GM12892 (cell line): ENCODE measurements around the gene LRRC1.
A peak's percentile ranks its signal among the peaks of the same experiment; 100 is the strongest.
"Not testable (repeated sequence)": the region's sequence is repeated elsewhere in the genome, so short reads cannot be mapped to it uniquely, and the experiment has no call there.

ENCODE experiments used
- DNase-seq: peaks from one replicate; pipeline ENCODE4 v3.0.0; 2011; ENCODE audit not compliant: insufficient read length
- FAIRE-seq: peaks from 2 replicates; lab custom pipeline; 2011; peaks lifted over from hg19 to GRCh38; lab: Jason Lieb, UNC
- POLR2A ChIP-seq: IDR thresholded peaks from 2 replicates; pipeline ENCODE4 v1.6.1; 2011; ENCODE audit warnings: low read depth, low read length, control low read depth
- POLR2AphosphoS5 ChIP-seq: IDR thresholded peaks from 2 replicates; pipeline ENCODE4 v1.6.1; 2011; ENCODE audit warnings: low read depth, low read length, control low read depth
- TAF1 ChIP-seq: IDR thresholded peaks from 2 replicates; pipeline ENCODE4 v1.6.1; 2011; ENCODE audit warnings: low read depth, mild to moderate bottlenecking, control low read depth, low read length, borderline replicate concordance

The LRRC1 gene

DNA sequence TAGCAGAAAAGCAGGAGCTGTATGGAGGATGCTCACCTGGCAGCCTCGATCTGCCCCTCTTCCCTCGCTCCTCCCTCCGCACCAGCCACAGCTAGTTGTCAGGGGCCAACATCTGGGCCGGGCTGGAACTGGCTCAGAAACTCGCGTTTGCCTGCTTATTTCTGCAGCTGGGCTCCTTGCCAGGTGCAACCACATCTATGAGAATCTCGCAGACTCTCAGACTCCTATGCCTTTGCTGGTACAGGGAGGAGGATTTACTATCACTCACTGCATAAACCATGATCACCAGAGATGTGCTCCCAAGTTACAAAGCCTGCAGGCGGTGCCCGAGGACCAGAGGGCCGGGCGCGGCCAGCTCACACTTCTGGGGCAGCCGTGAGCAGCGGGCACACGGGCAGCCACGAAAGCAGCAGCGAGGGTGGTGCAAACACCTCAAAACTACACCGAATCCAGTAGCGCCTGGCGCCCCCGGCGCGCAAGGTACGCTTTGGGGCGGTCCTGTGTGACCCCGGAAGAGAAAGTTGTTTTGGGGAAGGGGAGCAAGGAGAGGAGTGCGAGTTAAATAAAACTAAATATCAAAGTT, 577 bp upstream of the LRRC1 start:
- peak; percentile 86 for FAIRE-seq
- TF ChIP-seq POLR2A (no peak), TAF1 (no peak), POLR2AphosphoS5 (no peak)
- DNase-seq, result no peak

DNA sequence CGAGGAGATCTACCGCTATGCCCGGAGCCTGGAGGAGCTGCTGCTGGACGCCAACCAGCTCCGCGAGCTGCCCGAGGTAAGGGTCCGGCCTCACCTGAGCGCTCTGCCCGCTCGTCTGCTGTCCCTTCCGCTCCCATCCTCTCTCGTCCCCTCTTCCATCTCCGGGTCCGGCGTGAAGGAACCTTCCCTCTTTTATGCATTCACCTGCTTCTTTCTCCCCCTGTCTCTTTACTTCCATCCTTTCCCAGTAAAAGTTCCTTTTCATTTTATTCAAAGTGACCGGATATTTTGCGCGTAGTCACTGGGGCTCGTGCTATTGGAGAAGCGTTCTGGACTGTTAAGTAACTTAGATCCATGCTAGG, 516 bp downstream of the LRRC1 start:
- FAIRE-seq (no peak), DNase-seq (no peak)
- no peak for TF ChIP-seq POLR2AphosphoS5
- TF ChIP-seq TAF1, result no peak

DNA sequence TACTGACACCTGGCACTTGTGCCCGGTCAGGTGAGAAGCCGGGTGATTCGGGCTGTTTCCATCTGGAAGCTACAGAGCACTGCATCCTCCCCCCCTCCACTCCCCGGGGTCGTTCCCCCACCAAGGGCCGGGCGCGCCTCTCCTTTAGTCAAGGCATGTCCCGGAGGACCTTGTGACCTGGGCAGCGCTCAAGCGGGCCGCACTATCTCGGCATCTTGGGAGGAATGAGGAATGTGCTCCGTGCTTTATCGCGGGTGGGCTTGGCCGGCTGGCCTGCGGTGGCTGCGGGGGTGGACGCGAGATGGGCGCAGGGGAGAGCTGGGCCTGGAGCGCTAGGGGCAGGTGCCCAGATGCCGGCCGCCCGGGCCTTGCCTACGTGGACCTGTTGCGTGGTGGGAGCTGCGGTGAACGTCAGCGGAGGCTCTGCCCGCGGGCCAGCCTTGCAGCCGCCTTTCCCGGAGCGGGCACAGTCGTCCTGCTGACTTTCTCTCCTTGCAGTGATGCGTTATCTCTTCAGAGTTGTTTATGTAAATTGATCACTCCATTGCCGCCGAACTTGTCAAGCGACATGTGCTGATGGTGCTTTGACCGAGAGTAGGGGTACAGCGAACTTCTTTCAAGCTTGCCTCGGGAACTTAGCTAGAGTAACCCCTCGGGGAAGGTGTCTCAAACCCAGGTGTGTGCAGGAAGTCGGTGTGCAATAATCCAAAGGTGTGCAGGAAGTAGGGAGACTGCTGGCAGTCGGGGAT, 1.1 kb downstream of the LRRC1 start:
- FAIRE-seq (no peak), DNase-seq (no peak)
- TF ChIP-seq POLR2AphosphoS5 (no peak), POLR2A (no peak), TAF1 (no peak)

DNA sequence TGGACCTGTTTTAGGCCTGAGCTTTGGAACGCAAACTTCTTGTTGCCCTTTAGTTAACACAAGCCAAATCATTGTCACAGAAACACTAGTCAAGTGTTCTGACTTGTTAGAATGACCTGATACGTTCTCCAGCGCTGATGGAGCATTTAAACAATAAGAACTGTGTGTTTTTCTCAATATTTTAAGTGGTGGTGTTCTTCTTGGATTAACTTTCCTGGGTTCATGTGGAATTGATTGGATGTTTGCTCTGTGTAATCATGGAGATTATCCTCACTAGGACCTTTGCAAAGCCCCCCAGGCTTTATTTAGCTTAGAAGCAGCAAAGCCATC, 1.6 kb downstream of the LRRC1 start:
- TF ChIP-seq POLR2AphosphoS5, result no peak
- TF ChIP-seq POLR2A, result no peak
- no peak for TF ChIP-seq TAF1
- DNase-seq (no peak), FAIRE-seq (no peak)

DNA sequence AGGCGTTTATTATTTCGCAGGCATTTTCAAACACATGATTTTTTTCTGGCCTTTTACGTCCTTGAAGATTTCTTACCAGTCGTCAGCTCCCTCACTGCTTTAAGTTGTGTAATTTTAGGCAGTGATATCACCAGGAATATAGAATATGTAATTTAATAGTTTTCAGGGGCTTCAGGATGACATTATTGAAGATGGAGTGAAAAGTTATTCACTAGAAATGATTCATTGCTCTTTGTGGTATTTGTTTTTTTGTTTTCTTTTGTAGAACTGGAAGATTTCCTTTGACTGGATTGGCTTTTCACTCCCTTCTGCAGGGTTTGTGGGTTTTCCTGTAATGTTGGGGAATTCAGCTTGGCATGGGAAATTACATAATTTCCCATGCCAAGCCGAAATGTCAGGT, 2.0 kb downstream of the LRRC1 start:
- TF ChIP-seq TAF1 (no peak), POLR2AphosphoS5 (no peak), POLR2A (no peak)
- DNase-seq (no peak), FAIRE-seq (no peak)

DNA sequence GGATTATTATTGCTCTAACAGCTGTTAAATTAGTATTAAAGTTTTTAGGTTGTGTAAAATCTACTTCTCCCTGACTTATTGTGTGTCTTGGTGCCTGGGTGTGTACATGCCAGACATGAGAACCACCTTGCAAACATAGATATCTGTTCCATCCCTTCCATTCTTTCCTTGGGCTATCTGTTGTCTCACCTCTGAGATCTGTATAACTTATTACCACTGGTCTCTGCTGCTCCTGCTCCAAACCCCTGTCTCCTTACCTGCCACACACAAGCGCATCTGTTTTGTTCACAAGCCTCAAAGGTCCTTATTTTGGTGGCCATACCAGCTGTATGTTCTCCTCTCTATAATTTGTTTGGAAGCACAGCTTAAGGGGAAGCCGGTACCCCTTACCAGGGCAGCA, 2.5 kb downstream of the LRRC1 start:
- no peak for TF ChIP-seq POLR2A
- no peak for TF ChIP-seq POLR2AphosphoS5
- TF ChIP-seq TAF1, result no peak
- no peak for DNase-seq
- FAIRE-seq, result no peak

DNA sequence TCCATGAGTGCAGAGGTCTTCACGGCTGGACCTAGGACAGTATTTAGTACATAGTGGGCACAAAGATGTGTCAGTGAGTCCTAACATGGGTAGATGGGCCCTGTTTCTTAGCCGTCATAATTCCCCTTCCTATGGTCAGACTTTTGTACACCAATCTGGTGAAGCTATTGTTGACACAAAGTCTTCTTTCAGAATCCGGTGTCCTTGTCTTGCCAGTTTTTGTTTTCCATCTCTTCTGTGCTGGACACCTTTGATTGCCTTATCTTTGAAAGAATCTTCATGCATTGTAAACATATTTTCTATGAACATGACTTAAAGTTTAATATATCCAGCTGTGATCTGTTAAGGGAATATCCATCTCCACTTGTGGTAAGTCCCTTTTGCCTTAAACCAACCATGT, 4.5 kb downstream of the LRRC1 start:
- no peak for TF ChIP-seq TAF1
- no peak for TF ChIP-seq POLR2A
- TF ChIP-seq POLR2AphosphoS5, result no peak
- no peak for FAIRE-seq
- no peak for DNase-seq

DNA sequence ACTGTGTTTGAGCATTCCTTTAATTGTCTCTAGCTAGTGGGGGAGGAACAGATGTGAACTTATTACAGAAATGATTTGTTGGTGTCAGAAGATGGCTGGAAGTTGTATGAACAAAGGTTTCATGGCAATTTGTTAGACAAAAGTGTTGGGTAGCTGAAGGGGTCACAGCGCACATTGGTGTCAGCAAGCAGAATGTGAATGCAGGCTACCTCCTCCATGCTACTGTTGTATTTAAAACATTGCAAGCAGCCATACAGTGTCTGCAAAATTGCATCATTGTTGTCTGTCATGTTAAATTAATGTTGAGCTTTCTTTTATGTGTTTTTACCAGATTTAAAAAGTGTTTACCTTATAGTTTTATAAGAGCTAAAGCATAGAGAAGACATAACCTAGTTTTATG, 6.2 kb downstream of the LRRC1 start:
- no peak for TF ChIP-seq POLR2AphosphoS5
- no peak for TF ChIP-seq TAF1
- TF ChIP-seq POLR2A, result no peak
- no peak for FAIRE-seq
- no peak for DNase-seq

DNA sequence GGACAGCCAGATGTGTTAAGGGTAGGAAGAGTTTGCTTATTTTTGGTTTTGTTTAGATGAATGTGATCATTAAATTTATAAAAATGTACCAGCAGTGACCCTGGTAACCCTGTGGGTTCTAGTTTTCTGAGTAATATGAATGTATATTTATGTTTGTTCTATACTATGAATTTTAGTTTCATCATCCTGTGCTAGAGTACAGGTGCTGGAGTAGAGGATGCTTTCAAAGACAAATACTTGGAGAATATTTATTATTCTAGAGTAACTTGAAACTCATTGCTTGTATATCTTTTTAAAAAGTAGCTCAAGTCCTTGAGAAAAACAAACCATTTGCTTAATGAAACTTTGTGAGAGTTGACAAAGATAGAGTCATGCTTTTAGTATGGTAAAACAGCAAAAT, 7.8 kb downstream of the LRRC1 start:
- no peak for FAIRE-seq
- DNase-seq, result no peak
- TF ChIP-seq POLR2A (no peak), TAF1 (no peak), POLR2AphosphoS5 (no peak)

DNA sequence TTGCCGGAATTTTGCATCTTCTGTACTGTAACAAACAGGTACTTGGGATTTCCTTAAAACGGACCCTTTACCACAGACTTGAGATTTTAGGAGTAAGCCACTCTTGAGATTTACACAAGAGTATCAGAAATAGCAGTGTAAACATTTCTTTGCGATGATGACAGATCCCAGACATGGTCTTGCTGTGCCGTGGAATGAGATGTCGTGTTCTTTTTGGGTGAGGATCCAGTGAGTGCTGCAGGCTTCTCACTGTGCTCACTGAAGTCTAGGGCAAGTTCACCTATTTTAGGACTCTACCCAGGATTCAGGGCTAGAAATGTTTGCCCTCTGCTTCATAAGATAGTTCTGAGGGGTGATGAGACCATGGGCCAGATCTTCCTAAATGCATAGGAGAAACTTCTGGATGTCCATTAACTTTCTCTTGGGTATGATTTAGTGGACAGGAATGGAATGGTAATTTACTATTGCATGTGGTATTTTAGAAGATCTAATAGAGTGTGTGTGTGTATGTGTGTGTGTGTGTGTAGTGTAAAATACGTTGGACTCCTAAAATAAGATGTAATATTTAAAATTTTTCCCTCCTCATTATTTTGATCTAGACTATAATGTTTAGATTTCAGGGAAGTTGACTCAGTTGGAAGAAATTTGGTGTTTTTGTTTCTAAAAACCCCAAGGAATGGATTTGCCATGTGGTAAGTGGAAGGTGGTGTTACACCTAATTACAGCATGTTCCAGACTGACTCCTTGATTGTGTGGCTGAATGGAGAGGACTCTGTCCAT, 8.5 kb downstream of the LRRC1 start:
- no peak for FAIRE-seq
- no peak for DNase-seq
- TF ChIP-seq TAF1 (no peak), POLR2AphosphoS5 (no peak), POLR2A (no peak)

DNA sequence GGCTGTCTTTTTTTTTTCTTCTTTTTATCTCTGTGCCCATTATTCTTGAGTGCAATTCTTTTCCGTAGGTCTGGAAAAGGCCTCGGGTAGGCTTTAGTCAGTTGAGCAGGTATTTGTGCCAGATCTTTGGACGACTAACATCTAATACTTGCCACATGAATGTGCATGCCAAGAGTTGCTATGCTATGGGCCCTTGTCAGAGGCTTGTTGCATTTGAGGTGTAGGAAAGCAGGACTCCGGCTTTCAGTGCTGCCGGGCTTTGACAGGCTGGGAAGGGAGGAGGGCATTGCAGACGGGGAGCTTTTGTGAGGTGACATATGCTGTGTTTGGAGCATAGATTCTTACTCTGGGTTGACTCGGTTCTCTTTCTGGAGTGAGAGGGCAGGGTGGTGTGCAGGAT, 10.2 kb downstream of the LRRC1 start:
- DNase-seq (no peak), FAIRE-seq (no peak)
- TF ChIP-seq POLR2AphosphoS5, result no peak
- TF ChIP-seq TAF1, result no peak
- no peak for TF ChIP-seq POLR2A

DNA sequence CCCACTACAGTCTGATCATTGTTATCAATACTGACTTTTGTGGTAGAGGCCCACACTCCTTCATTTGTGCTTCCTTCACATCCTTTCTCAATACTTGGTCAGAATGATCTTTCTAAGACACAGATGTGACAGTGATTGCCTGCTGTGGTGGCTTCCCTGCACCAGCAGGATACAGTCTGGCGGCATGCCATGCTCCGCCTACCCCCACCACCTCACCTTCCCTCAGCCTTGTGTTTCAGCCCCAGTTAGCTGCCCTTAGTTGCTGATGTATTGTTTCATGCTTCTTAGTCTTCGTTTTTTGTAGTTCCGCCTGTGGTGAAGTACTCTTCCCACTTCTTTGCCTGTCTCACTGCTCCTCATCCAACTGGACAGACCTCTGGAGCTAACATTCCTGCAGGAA, 10.9 kb downstream of the LRRC1 start:
- DNase-seq (no peak), FAIRE-seq (no peak)
- TF ChIP-seq POLR2AphosphoS5, result no peak
- no peak for TF ChIP-seq POLR2A
- no peak for TF ChIP-seq TAF1

DNA sequence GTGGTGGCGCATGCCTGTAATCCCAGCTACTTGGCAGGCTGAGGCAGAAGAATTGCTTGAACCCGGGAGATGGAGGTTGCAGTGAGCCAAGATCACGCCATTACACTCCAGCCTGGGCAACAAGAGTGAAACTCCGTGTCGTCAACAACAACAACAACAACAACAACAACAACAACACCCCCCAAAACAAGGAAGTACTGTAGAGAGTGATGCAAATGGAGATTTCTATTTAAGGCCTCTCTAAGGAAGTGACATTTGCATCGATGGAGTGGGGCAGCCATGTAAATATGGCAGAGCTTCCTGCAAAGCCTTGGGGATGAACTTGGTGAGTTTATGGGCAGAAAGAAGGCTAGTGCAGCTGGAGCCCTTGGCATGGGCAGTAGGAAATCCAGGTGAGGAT, 12.8 kb downstream of the LRRC1 start:
- FAIRE-seq, DNase-seq: not testable (repeated sequence)
